Fibroblast of lung (primary cell): Measurements from ENCODE around the gene JRKL. TPM values are rescaled to one million over a fixed set of nuclear protein-coding genes. Genes with fewer than 3 reads are reported as not detected.

Experiments used
- DNase-seq, 2 donors: peaks; one replicate each; pipeline versions ENCODE4 v3.0.0 to v3.0.0-alpha.2; 2010; ENCODE audit warnings: low read depth in 2 of 2
- H2AFZ ChIP-seq: 2 replicates; pipeline ENCODE4 v1.5.1; 2012; ENCODE audit warnings: low read length, control low read depth, inconsistent platforms
- H3K27ac ChIP-seq: 2 replicates; pipeline ENCODE4 v1.5.1; 2011; ENCODE audit warnings: low read length, control low read depth; ENCODE audit not compliant: insufficient read depth
- H3K27me3 ChIP-seq: 2 replicates; pipeline ENCODE4 v1.5.1; 2011; ENCODE audit warnings: mild to moderate bottlenecking, low read length; ENCODE audit not compliant: control insufficient read depth, insufficient read depth
- H3K36me3 ChIP-seq: 2 replicates; pipeline ENCODE4 v1.5.1; 2011; ENCODE audit warnings: low read length; ENCODE audit not compliant: control insufficient read depth, insufficient read depth
- H3K4me1 ChIP-seq: 2 replicates; pipeline ENCODE4 v1.5.1; 2011; ENCODE audit warnings: low read length; ENCODE audit not compliant: control insufficient read depth, insufficient read depth; ENCODE audit errors: extremely low read depth
- H3K4me2 ChIP-seq: 2 replicates; pipeline ENCODE4 v1.5.1; 2011; ENCODE audit warnings: low read length, control low read depth; ENCODE audit not compliant: insufficient read depth; ENCODE audit errors: extremely low read depth
- H3K4me3 ChIP-seq, 4 experiments: fragments of 200-600 bp in 1 of 4; sonication (generic) in 1 of 4; replicated peaks in 1 of 4; 2 replicates each; pipeline ENCODE4 v1.5.1; 2011 to 2016; ENCODE audit warnings: low read length in 4 of 4, low read depth in 3 of 4, mild to moderate bottlenecking in 3 of 4, control low read depth in 2 of 4, inconsistent platforms in 1 of 4, mixed read lengths in 1 of 4; ENCODE audit not compliant: insufficient read depth in 1 of 4; ENCODE audit errors: control extremely low read depth in 1 of 4
- H3K79me2 ChIP-seq: 2 replicates; pipeline ENCODE4 v1.5.1; 2012; ENCODE audit warnings: mild to moderate bottlenecking, low read length, inconsistent platforms; ENCODE audit not compliant: control insufficient read depth, insufficient read depth
- H3K9ac ChIP-seq: 2 replicates; pipeline ENCODE4 v1.5.1; 2011; ENCODE audit warnings: mild to moderate bottlenecking, low read length, control low read depth; ENCODE audit not compliant: insufficient read depth
- H3K9me3 ChIP-seq: 2 replicates; pipeline ENCODE4 v1.5.1; 2012; ENCODE audit warnings: low read depth, low read length; ENCODE audit not compliant: control insufficient read depth, insufficient read depth
- H4K20me1 ChIP-seq: 2 replicates; pipeline ENCODE4 v1.5.1; 2011; ENCODE audit warnings: low read length; ENCODE audit not compliant: control insufficient read depth, insufficient read depth; ENCODE audit errors: extremely low read depth
- CTCF ChIP-seq, 2 donors: IDR thresholded peaks in 1 of 2; conservative IDR thresholded peaks in 1 of 2; 1 replicate in 1 of 2; 2 replicates in 1 of 2; pipeline ENCODE4 v1.5.1; 2011 to 2012; ENCODE audit warnings: low read length in 2 of 2, control low read depth in 1 of 2, inconsistent platforms in 1 of 2, low read depth in 1 of 2, mild to moderate bottlenecking in 1 of 2
- EZH2 ChIP-seq: IDR thresholded peaks from 2 replicates; pipeline ENCODE4 v1.5.1; 2012; ENCODE audit warnings: low read length, control low read depth, mild to moderate bottlenecking; ENCODE audit errors: missing control alignments
- polyA plus RNA-seq, 2 donors: library from polyadenylated mRNA; depleted of rRNA in 1 of 2; stranded (reverse) in 1 of 2; unstranded in 1 of 2; fragments of >200 nt; gene quantifications; 2 replicates each; pipeline ENCODE4 v1.2.1, GENCODE V29; 2011 to 2012; ENCODE audit warnings: missing spikeins in 1 of 2
- total RNA-seq: library from RNA; depleted of rRNA; stranded (reverse); fragments of >200 nt; gene quantifications from 2 replicates; pipeline ENCODE4 v1.2.1, GENCODE V29; 2014

JRKL gene
- total and polyA plus RNA-seq, 2 donors (not counting 1 experiment from before 2014, with no cell fraction given) = 15.0 to 18.5 TPM

GRCh38 chr11:96365493-96365892 is 24.3 kb upstream of the JRKL start:
- no peak for TF ChIP-seq EZH2
- no peak for TF ChIP-seq CTCF (conservative IDR thresholded peaks at IDR 0.05 in 1 of 2, IDR thresholded peaks at IDR 0.05 in 1 of 2; ENCODE audit: low read depth in 1 of 2, low read length in 2 of 2)
- no peak overlapping the region for H3K4me3 ChIP-seq

GRCh38 chr11:96366024-96366423 is 23.8 kb upstream of the JRKL start:
- H2AFZ ChIP-seq = no peak overlapping the region
- H3K4me1 ChIP-seq = no peaks in the 10 kb centered on the region
- H3K27ac ChIP-seq = no peak overlapping the region
- H3K4me3 ChIP-seq = no peak overlapping the region
- TF ChIP-seq CTCF (conservative IDR thresholded peaks at IDR 0.05 in 1 of 2, IDR thresholded peaks at IDR 0.05 in 1 of 2; ENCODE audit: low read depth in 1 of 2, low read length in 2 of 2) = no peak
- no peak overlapping the region for H3K9ac ChIP-seq
- H3K79me2 ChIP-seq = no peaks in the 10 kb centered on the region
- H3K4me2 ChIP-seq = no peak overlapping the region
- H4K20me1 ChIP-seq = no peaks in the 10 kb centered on the region
- no peaks in the 10 kb centered on the region for H3K36me3 ChIP-seq
- H3K9me3 ChIP-seq = no peaks in the 10 kb centered on the region
- DNase-seq = no peak
- no peaks in the 10 kb centered on the region for H3K27me3 ChIP-seq

More at GRCh38 chr11:96365493-96365892, 24.3 kb upstream of the JRKL start:
- no peaks in the 10 kb centered on the region for H3K36me3 ChIP-seq
- no peak overlapping the region for H3K9ac ChIP-seq
- no peak for DNase-seq
- no peaks in the 10 kb centered on the region for H3K27me3 ChIP-seq
- no peaks in the 10 kb centered on the region for H3K79me2 ChIP-seq
- H3K4me1 ChIP-seq = no peaks in the 10 kb centered on the region
- no peak overlapping the region for H3K27ac ChIP-seq
- no peaks in the 10 kb centered on the region for H3K9me3 ChIP-seq
- no peaks in the 10 kb centered on the region for H4K20me1 ChIP-seq
- H2AFZ ChIP-seq = no peak overlapping the region
- no peak overlapping the region for H3K4me2 ChIP-seq

GRCh38 chr11:96367342-96367741 is 22.5 kb upstream of the JRKL start:
- no peaks in the 10 kb centered on the region for H4K20me1 ChIP-seq

More at GRCh38 chr11:96367342-96367741, 22.5 kb upstream of the JRKL start:
- no peak overlapping the region for H3K9ac ChIP-seq
- H3K27me3 ChIP-seq = no peaks in the 10 kb centered on the region
- H3K9me3 ChIP-seq = no peaks in the 10 kb centered on the region
- no peak overlapping the region for H2AFZ ChIP-seq
- H3K4me2 ChIP-seq = no peak overlapping the region
- H3K79me2 ChIP-seq = no peaks in the 10 kb centered on the region
- no peaks in the 10 kb centered on the region for H3K36me3 ChIP-seq
- no peak overlapping the region for H3K27ac ChIP-seq
- TF ChIP-seq EZH2 (no peak), CTCF (conservative IDR thresholded peaks at IDR 0.05 in 1 of 2, IDR thresholded peaks at IDR 0.05 in 1 of 2; ENCODE audit: low read depth in 1 of 2, low read length in 2 of 2) (no peak)
- H3K4me3 ChIP-seq = no peak overlapping the region
- H3K4me1 ChIP-seq = no peaks in the 10 kb centered on the region
- no peak for DNase-seq
